Trophoblast cell (in vitro differentiated cells and primary cell): ENCODE data around the gene IL20.
A peak's percentile ranks its signal among the peaks of the same experiment; 100 is the strongest.

Source experiments
- DNase-seq, 2 donors: peaks; one replicate each; pipeline ENCODE4 v3.0.0-alpha.2; 2016
- H2AFZ ChIP-seq: 2 replicates; pipeline ENCODE4 v1.6.1; 2013; ENCODE audit warnings: low read length, moderate library complexity, mild to moderate bottlenecking; ENCODE audit not compliant: insufficient read depth, poor library complexity
- H2AK5ac ChIP-seq: 2 replicates; pipeline ENCODE4 v1.6.1; 2013; ENCODE audit warnings: mild to moderate bottlenecking, low read length
- H2BK120ac ChIP-seq: 2 replicates; pipeline ENCODE4 v1.6.1; 2013; ENCODE audit warnings: low read length, mild to moderate bottlenecking, moderate library complexity; ENCODE audit not compliant: insufficient read depth, poor library complexity
- H2BK12ac ChIP-seq: 2 replicates; pipeline ENCODE4 v1.6.1; 2013; ENCODE audit warnings: mild to moderate bottlenecking, low read length, moderate library complexity
- H2BK5ac ChIP-seq: 2 replicates; pipeline ENCODE4 v1.6.1; 2013; ENCODE audit warnings: low read length, low read depth, moderate library complexity, mild to moderate bottlenecking; ENCODE audit not compliant: poor library complexity
- H3K14ac ChIP-seq: 2 replicates; pipeline ENCODE4 v1.6.1; 2013; ENCODE audit warnings: mild to moderate bottlenecking, low read length
- H3K18ac ChIP-seq: 2 replicates; pipeline ENCODE4 v1.6.1; 2013; ENCODE audit warnings: mild to moderate bottlenecking, low read length
- H3K23ac ChIP-seq: 2 replicates; pipeline ENCODE4 v1.6.1; 2013; ENCODE audit warnings: low read length
- H3K27ac ChIP-seq: 2 replicates; pipeline ENCODE4 v1.5.1; 2013; ENCODE audit warnings: low read depth, mild to moderate bottlenecking, inconsistent platforms, low read length, moderate library complexity
- H3K27me3 ChIP-seq: 2 replicates; pipeline ENCODE4 v1.6.1; 2013; ENCODE audit warnings: inconsistent platforms, mild to moderate bottlenecking, low read length, moderate library complexity; ENCODE audit not compliant: insufficient read depth
- H3K36me3 ChIP-seq, 2 experiments: 1 replicate in 1 of 2; 2 replicates in 1 of 2; pipeline ENCODE4 v1.6.1; 2013; ENCODE audit warnings: low read length in 2 of 2, mild to moderate bottlenecking in 2 of 2, moderate library complexity in 1 of 2; ENCODE audit not compliant: insufficient read depth in 2 of 2, control insufficient read depth in 1 of 2
- H3K4ac ChIP-seq: 2 replicates; pipeline ENCODE4 v1.6.1; 2013; ENCODE audit warnings: low read depth, mild to moderate bottlenecking, low read length, moderate library complexity
- H3K4me1 ChIP-seq, 2 experiments: 1 replicate in 1 of 2; 2 replicates in 1 of 2; pipeline ENCODE4 v1.6.1; 2013; ENCODE audit warnings: low read length in 2 of 2, mild to moderate bottlenecking in 2 of 2, moderate library complexity in 1 of 2; ENCODE audit not compliant: insufficient read depth in 2 of 2, control insufficient read depth in 1 of 2
- H3K4me2 ChIP-seq: 2 replicates; pipeline ENCODE4 v1.6.1; 2013; ENCODE audit warnings: inconsistent platforms, mild to moderate bottlenecking, low read length, moderate library complexity
- H3K4me3 ChIP-seq: 2 replicates; pipeline ENCODE4 v1.5.1; 2013; ENCODE audit warnings: mild to moderate bottlenecking, low read depth, low read length, inconsistent platforms
- H3K79me1 ChIP-seq: one replicate; pipeline ENCODE4 v1.6.1; 2013; ENCODE audit warnings: low read length
- H3K79me2 ChIP-seq: 2 replicates; pipeline ENCODE4 v1.6.1; 2013; ENCODE audit warnings: low read length, mild to moderate bottlenecking; ENCODE audit not compliant: control insufficient read depth, insufficient read depth, poor library complexity
- H3K9ac ChIP-seq: 2 replicates; pipeline ENCODE4 v1.6.1; 2013; ENCODE audit warnings: mild to moderate bottlenecking, low read length
- H3K9me3 ChIP-seq: 2 replicates; pipeline ENCODE4 v1.6.1; 2013; ENCODE audit warnings: low read depth, mild to moderate bottlenecking, control low read depth, inconsistent platforms, low read length; ENCODE audit not compliant: insufficient read depth
- H4K12ac ChIP-seq: 2 replicates; pipeline ENCODE4 v1.6.1; 2013; ENCODE audit warnings: low read depth, mild to moderate bottlenecking, low read length, moderate library complexity
- H4K8ac ChIP-seq: 2 replicates; pipeline ENCODE4 v1.6.1; 2013; ENCODE audit warnings: low read depth, mild to moderate bottlenecking, low read length, moderate library complexity
- H4K91ac ChIP-seq: one replicate; pipeline ENCODE4 v1.6.1; 2013; ENCODE audit warnings: low read depth, mild to moderate bottlenecking, low read length, moderate library complexity
- WGBS: extraction: QIAGEN DNeasy Blood & Tissue Kit; methylation state at CpG from one replicate; pipeline ENCODE4 v1.1.7; 2013; ENCODE audit warnings: missing lambda C conversion rate; ENCODE audit not compliant: insufficient read length, insufficient coverage; ENCODE audit errors: extremely low coverage; 5-methylcytosine and 5-hydroxymethylcytosine counted together

IL20 gene

DNA sequence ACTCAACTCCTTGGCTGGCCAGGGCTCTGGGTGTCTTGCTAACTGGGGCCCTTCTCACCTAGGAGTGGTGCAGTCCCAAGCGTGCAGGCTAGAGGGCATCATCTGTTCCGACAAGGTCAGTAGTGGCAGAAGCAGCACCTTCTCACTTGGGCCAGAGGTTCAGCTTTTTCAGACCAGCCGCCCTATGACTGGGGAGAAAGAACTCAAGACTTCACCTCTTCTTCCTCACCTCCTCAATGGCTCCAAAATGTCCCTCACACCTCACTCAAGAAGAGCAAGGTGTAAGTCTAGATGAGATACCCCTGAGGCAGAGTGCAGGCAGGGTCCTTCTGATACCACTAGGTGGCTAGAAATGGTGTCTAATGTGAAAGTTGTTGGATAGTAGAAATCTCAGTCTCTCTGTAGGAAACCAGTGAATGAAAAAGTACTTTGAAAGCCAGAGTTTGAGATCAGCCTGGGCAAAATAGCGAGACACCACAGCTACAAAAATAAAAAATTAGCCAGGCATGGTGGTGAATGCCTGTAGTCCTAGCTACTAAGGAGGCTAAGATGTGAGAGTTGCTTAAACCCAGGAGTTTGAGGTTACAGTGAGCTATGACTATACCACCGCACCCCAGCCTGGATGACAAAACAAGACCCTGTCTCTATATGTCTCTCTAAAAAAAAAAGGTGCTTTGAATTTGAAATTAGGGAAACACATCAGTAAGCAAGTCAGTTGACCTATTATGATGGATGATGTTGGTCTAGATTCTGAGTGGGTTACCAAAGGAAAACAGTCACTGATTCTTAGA, 8.6 kb upstream of the IL20 start:
- no peak overlapping the region for H3K9ac ChIP-seq
- no peak overlapping the region for H2BK5ac ChIP-seq
- no peak overlapping the region for H2AK5ac ChIP-seq
- H3K23ac ChIP-seq: no peak overlapping the region
- no peak overlapping the region for H4K8ac ChIP-seq
- no peak overlapping the region for H3K4ac ChIP-seq
- no peak for DNase-seq
- H3K79me1 ChIP-seq: no peaks in the 10 kb centered on the region
- peaks cover 4 to 6% of the 10 kb centered on the region in 2 experiments for H3K4me1 ChIP-seq
- H3K4me2 ChIP-seq: no peak overlapping the region
- H2BK12ac ChIP-seq: no peak overlapping the region
- no CpG with 5 or more reads among the region's 5 CpGs for WGBS
- H4K91ac ChIP-seq: no peak overlapping the region
- H3K79me2 ChIP-seq: no peaks in the 10 kb centered on the region
- H3K14ac ChIP-seq: no peak overlapping the region
- H3K18ac ChIP-seq: no peak overlapping the region
- H3K9me3 ChIP-seq: peaks cover 2% of the 10 kb centered on the region
- H3K27me3 ChIP-seq: peaks cover 1% of the 10 kb centered on the region
- no peak overlapping the region for H4K12ac ChIP-seq
- no peak overlapping the region for H3K27ac ChIP-seq
- H3K36me3 ChIP-seq: no peaks in the 10 kb centered on the region
- no peak overlapping the region for H2BK120ac ChIP-seq
- no peak overlapping the region for H3K4me3 ChIP-seq
- no peak overlapping the region for H2AFZ ChIP-seq

DNA sequence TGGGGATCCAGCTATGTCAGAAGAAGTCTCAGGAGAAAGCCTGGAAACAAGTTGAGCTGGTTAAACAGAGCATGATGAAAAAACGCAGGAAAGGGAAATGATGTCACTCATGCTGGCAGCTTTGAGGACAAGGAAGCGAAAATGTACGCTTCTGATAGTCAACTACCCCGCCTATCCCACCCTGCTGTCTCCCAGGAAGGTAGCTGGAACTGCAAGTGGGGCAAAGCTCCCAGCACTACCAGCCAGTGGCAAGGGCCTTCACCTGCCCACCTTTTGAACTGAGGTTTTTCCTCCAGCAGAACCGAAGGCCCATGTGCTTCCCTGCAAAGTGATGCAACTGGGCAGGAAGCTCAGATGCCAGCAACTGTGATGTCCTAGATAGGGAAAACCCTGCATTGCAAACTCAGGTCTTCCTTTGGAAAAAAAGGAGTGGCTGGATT, 6.3 kb upstream of the IL20 start:
- no peaks in the 10 kb centered on the region for H3K79me1 ChIP-seq
- no peak overlapping the region for H2AFZ ChIP-seq
- no peak overlapping the region for H3K18ac ChIP-seq
- peak in 1 of 2 donors; percentile 64 for DNase-seq
- H4K8ac ChIP-seq: no peak overlapping the region
- WGBS: no CpG with 5 or more reads among the region's 5 CpGs
- no peak overlapping the region for H3K4ac ChIP-seq
- H3K4me3 ChIP-seq: no peak overlapping the region
- no peak overlapping the region for H3K14ac ChIP-seq
- no peak overlapping the region for H2BK120ac ChIP-seq
- H3K36me3 ChIP-seq: no peaks in the 10 kb centered on the region
- no peak overlapping the region for H2BK12ac ChIP-seq
- H2AK5ac ChIP-seq: no peak overlapping the region
- H3K27me3 ChIP-seq: peaks cover 1% of the 10 kb centered on the region
- H3K4me2 ChIP-seq: no peak overlapping the region
- H4K91ac ChIP-seq: no peak overlapping the region
- H3K4me1 ChIP-seq: peaks cover 4 to 6% of the 10 kb centered on the region in 2 experiments
- no peak overlapping the region for H3K27ac ChIP-seq
- no peaks in the 10 kb centered on the region for H3K79me2 ChIP-seq
- peaks cover 2% of the 10 kb centered on the region for H3K9me3 ChIP-seq
- no peak overlapping the region for H3K23ac ChIP-seq
- H4K12ac ChIP-seq: no peak overlapping the region
- H2BK5ac ChIP-seq: no peak overlapping the region
- H3K9ac ChIP-seq: no peak overlapping the region

DNA sequence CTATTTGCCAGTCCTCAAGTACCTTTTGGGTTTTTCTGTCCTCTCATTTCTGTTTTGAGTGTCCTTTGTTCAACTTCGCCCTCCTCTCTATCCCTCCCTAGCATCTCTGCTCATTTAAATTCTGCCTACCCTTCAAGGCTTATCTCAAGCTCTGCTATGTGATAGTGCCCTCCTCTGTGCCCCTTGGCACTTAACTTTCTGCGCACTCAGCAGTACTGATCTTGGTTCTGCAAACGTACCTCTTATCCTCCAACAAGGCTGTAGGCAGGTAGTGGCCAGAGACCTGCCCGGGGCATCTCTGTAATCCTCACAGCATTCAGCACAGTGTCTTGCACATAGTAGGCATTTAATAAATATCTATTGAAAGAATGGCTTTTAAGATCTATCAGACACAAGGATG, 5.3 kb upstream of the IL20 start:
- Histone ChIP-seq H4K8ac (no peak overlapping the region), H3K4me3 (no peak overlapping the region), H2BK5ac (no peak overlapping the region), H3K27me3 (peaks cover 1% of the 10 kb centered on the region), H3K79me2 (no peaks in the 10 kb centered on the region), H3K4me1 (peaks cover 4% of the 10 kb centered on the region in 2 experiments), H3K4ac (no peak overlapping the region), H3K9ac (no peak overlapping the region), H3K27ac (no peak overlapping the region), H3K14ac (no peak overlapping the region), H2AFZ (no peak overlapping the region), H2AK5ac (no peak overlapping the region), H4K12ac (no peak overlapping the region), H3K23ac (no peak overlapping the region), H3K36me3 (no peaks in the 10 kb centered on the region), H4K91ac (no peak overlapping the region), H3K9me3 (peaks cover 2% of the 10 kb centered on the region), H2BK12ac (no peak overlapping the region), H3K79me1 (no peaks in the 10 kb centered on the region), H3K18ac (no peak overlapping the region), H3K4me2 (no peak overlapping the region), H2BK120ac (no peak overlapping the region)
- WGBS: no CpG with 5 or more reads among the region's 4 CpGs
- no peak for DNase-seq

DNA sequence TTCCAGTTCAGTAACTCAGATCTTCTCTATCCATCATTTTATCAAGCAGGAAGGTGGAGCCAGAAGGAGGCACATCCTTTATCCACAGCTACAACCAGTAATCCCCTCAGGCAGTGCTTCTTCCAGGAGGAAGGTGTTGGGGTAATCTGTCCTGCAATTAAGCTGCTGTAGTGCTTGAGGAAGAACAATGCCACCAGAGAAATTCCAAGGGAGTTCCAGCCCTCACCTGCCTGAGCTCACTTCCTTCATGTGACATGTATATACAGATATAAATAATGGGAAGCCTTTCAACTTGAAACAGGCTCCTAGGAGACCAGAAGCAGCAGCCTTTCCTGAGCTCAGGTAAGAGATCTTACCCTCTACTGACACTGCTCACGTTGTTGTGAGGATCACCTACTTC, 2.2 kb upstream of the IL20 start:
- Histone ChIP-seq H2AK5ac (no peak overlapping the region), H3K23ac (no peak overlapping the region), H4K12ac (no peak overlapping the region), H2BK120ac (no peak overlapping the region), H3K79me1 (no peaks in the 10 kb centered on the region), H3K9ac (no peak overlapping the region), H3K79me2 (no peaks in the 10 kb centered on the region), H4K91ac (no peak overlapping the region), H2BK5ac (no peak overlapping the region), H4K8ac (no peak overlapping the region), H3K4me3 (no peak overlapping the region), H2AFZ (no peak overlapping the region), H3K18ac (no peak overlapping the region), H3K9me3 (peaks cover 2% of the 10 kb centered on the region), H2BK12ac (no peak overlapping the region), H3K27me3 (peaks cover 1% of the 10 kb centered on the region), H3K27ac (no peak overlapping the region), H3K36me3 (no peaks in the 10 kb centered on the region), H3K14ac (no peak overlapping the region), H3K4ac (no peak overlapping the region), H3K4me2 (no peak overlapping the region), H3K4me1 (peaks cover 4% of the 10 kb centered on the region in 2 experiments)
- no CpG with 5 or more reads among the region's 1 CpG for WGBS
- no peak for DNase-seq
